ENCODE data around the gene ZDHHC7.
A peak's percentile ranks its signal among the peaks of the same experiment; 100 is the strongest.

The ZDHHC7 gene

GRCh38 chr16:84993926-84994325 lies 17.4 kb downstream of the ZDHHC7 start:
- DNase-seq (ENCODE audit: low read depth), result no peak

- no peak for DNase-seq (ENCODE audit: low read depth)
These were observed 18.6 kb downstream of the ZDHHC7 start for GRCh38 chr16:84992717-84993075.

GRCh38 chr16:84990782-84991181 lies 20.6 kb downstream of the ZDHHC7 start:
- DNase-seq (ENCODE audit: low read depth), result no peak

GRCh38 chr16:84989749-84990620 lies 21.4 kb downstream of the ZDHHC7 start:
- DNase-seq (ENCODE audit: low read depth), result no peak

DNA sequence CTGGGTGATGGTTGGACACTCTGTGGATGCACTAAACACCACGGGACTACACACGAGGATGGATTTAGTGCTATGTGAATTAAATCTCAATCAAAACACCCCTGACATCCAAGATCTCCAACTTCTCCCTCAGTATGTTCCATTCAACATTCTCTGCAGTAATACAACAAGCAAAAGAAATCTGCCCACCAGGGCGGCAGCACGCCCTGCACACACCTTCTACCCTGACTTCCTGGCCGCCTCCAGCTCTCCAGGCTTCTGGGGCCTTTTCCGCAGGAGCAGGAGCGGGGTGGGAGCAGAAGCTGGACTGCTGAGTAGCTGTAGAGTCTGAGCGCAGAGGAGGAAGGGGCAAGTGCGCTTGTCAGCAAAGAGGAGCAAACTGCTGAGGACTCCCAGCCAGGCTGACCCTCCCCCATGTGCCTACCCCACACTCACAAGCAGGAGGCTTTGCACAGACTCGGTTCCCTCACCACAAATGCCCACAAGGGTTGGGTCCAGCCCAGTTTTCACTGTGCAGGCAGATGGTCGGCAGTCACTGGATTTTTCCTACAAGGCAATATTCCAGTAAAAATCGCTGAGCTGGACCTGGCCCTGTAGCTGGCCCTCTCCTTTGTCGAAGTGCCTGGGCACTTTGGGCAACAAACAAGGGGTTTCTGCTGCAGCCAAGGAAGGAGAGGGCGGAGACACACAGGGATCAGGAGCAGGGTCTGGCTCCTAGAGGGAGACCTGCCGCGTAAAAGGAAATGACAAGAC lies 22.8 kb downstream of the ZDHHC7 start:
- DNase-seq (ENCODE audit: low read depth), result no peak

DNA sequence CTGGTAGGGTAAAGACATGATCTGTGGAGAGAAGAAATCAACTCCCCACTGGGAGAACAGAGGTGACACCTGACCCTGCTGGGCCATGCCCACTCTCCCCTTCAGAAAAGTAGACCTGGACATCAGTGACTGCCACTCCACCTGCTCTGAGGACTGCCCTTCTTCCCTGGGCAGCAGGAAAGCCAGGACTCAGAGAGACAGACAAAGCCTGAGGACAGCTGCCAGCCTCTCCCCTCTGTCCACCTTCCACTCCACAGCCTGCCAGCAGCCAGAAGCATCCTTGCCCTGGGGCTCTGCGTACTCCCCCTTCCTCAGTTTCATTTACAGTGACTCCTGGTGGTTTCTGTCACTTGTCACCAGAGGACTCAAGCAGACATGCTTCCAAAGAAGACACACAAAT lies 24.5 kb downstream of the ZDHHC7 start:
- DNase-seq (ENCODE audit: low read depth), result no peak

DNA sequence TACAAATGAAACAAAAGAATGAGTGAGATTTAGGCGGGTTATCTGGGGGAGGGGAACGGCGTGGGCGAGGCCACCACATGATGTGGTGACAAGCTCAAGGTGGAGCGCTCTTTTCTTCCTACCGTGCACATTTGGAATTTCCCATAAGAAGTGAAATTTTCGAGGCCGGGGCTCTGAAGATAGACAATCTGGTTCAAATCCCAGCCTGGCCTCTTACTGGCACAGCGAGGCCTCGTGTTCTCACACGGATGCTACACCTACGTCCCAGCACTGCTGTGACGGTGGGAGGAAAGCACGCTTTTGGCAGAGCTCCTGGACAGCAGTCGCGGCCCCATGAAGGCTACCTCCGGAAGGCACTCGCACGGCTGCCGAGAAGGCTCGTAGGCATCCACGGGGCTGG lies 25.2 kb downstream of the ZDHHC7 start:
- no peak for DNase-seq (ENCODE audit: low read depth)

DNA sequence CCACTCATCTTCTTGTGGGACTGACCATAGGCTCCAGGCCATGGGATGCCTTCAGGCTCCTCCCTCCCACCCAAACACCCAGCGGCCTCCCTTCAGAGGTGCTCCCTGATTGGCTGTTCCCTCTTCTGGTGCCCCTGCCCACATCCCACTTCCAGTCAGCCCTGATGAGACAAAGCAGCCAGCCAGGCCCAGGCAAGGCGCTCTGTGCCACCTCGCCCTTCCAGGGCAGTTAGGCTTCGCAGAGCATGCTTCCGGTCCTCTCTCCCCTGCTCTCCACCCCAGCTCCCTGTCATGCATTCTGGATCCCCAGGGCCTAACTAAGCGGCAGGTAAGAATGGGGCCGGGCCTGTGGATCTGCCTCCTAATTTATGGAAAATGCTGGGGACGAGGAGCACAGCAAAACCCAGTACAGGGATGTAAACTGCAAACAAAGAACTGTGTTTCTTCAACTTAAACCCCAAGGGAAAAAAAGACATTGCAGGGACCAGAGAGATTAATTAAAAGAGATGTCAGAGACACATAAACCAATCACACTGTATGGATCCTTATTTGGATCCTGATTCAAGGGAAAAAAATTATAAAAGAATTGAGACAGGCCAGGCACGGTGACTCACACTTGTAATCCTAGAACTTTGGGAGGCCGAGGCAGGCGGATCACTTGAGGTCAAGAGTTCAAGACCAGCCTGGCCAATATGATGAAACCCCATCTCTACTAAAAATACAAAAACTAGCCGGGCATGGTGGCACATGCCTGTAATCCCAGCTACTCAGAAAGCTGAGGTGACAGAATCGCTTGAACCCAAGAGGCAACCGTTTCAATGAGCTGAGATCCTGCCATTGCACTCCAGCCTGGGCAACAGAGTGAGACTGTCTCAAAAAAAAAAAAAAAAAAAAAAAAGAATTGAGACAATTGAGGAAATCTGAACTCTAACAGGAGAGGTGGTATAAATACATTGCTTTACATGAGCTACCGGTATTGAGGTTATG lies 26.0 kb downstream of the ZDHHC7 start:
- DNase-seq (ENCODE audit: low read depth), result no peak

GRCh38 chr16:84982434-84982833 lies 28.9 kb downstream of the ZDHHC7 start:
- DNase-seq (ENCODE audit: low read depth), result no peak

DNA sequence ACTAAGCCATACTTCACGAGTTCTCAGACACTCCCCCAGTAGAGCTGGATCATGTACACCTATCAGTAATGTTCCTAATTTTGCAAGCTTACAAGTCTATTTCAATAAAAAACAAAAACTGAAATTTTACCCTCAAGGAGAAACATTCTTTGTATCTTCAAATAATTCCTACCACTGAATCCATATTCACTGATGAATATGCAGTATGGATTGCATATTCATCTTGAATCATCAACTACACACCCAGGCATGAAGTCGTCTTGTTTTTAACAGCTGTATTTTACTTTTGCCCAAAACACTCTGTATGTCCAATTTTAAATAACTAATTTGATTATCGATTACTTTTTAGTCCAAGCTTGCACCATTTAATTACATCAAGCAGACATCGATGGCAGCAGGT lies 31.8 kb downstream of the ZDHHC7 start:
- no peak for DNase-seq (ENCODE audit: low read depth)

- DNase-seq (ENCODE audit: low read depth), result no peak
These were observed 34.5 kb downstream of the ZDHHC7 start for GRCh38 chr16:84976644-84977400.

DNA sequence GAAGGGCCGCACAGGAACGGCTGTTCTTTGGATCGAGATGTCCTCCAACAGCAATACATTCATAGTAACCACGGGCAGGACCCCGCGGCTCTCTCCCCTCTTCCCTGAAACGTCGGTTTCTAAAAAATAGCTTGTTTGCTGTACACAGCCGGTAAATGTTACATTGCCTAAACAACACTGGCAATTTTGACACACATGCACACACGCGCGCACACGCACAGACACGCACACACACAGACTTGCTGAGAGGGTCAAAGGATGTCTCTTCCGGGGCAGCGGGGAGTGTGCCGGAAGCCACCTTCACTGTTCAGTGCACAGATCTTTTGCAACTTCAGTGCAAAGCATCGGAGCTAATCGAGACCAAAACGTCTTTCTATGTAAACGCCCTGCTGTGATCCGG lies 35.8 kb downstream of the ZDHHC7 start:
- DNase-seq (ENCODE audit: low read depth), result no peak

- no peak for DNase-seq (ENCODE audit: low read depth)
These were observed 36.3 kb downstream of the ZDHHC7 start for GRCh38 chr16:84975066-84975465.

DNA sequence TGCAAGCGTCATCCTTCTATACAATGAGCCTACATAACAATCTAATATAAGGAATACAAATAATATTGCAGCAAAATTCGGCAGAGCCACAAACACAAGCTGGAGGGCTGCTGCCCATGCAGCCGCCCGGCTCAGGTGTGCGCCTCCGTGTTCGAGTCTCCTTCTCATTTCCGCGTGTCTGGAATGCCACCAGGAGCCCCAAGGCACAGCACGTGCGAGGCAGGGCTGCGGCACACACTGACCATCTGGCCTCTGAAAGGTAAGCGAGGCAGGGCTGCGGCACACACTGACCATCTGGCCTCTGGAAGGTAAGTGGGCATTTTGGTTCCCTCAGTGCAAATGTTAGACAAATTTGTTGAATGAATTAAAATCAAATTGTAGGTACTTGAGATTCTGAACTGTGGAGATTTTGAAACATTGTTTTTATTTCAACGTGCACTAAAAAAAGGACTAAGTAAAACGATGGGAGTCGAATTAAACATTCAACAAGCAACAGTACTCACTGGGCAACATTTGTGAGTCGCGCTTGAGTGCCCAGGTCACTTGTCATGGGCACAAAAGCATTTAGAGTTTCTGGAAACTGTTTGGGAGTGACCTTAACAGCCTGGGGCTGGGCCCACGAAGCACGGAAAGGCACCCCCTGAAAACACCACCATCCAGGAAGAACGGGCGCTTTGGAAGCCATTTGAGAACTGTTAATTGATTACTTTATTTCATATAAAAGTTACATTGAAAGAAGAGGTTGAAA lies 37.4 kb downstream of the ZDHHC7 start:
- DNase-seq (ENCODE audit: low read depth), result no peak

- no peak for DNase-seq (ENCODE audit: low read depth)
These were observed 38.1 kb downstream of the ZDHHC7 start for GRCh38 chr16:84973236-84973635.

GRCh38 chr16:84970447-84971127 lies 40.7 kb downstream of the ZDHHC7 start:
- peak; percentile 55 for DNase-seq (ENCODE audit: low read depth)

- DNase-seq (ENCODE audit: low read depth), result no peak
These were observed 43.5 kb downstream of the ZDHHC7 start for GRCh38 chr16:84967828-84968227.

DNA sequence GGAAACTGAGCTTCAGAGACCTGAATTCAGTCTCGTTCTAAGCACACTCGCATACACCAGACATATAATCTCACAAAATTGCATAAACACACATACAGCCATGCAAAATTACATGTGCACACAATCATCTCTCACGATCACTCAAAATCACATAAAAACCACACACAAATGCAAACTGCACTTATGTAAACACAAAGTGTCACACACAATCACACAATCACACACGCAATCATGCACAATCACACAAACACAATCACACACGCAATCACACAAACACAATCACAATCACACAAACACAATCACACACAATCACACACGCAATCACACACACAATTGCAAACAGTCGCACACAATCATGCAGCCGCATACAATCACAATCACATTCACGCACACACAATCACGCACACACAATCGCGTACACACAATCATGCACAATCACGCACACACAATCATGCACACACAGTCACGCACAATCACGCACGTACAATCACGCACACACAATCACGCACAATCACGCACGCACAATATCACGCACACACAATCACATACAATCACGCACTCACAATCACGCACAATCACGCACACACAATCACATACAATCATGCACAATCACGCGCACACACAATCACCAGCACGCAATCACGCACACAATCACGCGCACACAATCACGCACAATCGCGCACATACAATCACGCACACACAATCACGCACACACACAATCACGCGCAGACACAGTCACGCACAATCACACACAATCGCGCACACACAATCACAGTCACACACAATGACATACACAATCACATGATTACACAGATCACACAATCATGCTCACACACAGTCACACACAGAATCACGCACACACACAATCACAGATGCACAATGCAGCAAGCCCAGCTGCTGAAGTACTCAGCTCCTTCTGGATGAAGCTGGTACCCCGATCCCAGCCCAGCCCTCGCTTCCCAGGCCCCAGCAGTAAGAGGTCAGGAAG lies 45.6 kb downstream of the ZDHHC7 start:
- no peak for DNase-seq (ENCODE audit: low read depth)

Measured in stimulated activated CD8-positive, alpha-beta memory T cell treated with anti-CD3 and anti-CD28 coated beads, Interleukin-7, amount 100 ng/mL, for 24 hours (primary cell).